SK-N-SH (cell line): ENCODE results near the gene ETFA.

Source experiments
- CTCF ChIP-seq: fragments of 200-600 bp; sonication (generic); IDR thresholded peaks from 2 replicates; pipeline ENCODE4 v1.6.1; 2017; ENCODE audit warnings: antibody characterized with exemption, mild to moderate bottlenecking, moderate library complexity
- IRF3 ChIP-seq: fragments of 150-350 bp; IDR thresholded peaks from 2 replicates; pipeline ENCODE4 v1.6.1; 2016; ENCODE audit warnings: mild to moderate bottlenecking, low read depth, low read length
- USF2 ChIP-seq: fragments of 150-350 bp; IDR thresholded peaks from 2 replicates; pipeline ENCODE4 v1.6.1; 2017; ENCODE audit warnings: antibody characterized with exemption, low read length, low read depth, borderline replicate concordance

- TF ChIP-seq CTCF (no peak), USF2 (no peak), IRF3 (no peak)
Observed at GRCh38 chr15:76328958-76329357, 17.7 kb upstream of the ETFA start.
